Testis (tissue), 3 donors: ENCODE results near the gene OXCT1. TPM values are rescaled to one million over a fixed set of nuclear protein-coding genes. Genes with fewer than 3 reads are reported as not detected.

Source experiments
- DNase-seq: peaks from one replicate; pipeline ENCODE4 v3.0.0-alpha.2; 2019
- H3K27ac ChIP-seq, 2 donors: fragments of 200-600 bp; sonication (generic); one replicate each; pipeline ENCODE4 v1.5.1; 2019
- H3K27me3 ChIP-seq: fragments of 200-600 bp; sonication (generic); one replicate; pipeline ENCODE4 v1.5.1; 2019
- H3K36me3 ChIP-seq: fragments of 200-600 bp; sonication (generic); one replicate; pipeline ENCODE4 v1.5.1; 2017; ENCODE audit warnings: low read depth; ENCODE audit errors: missing control alignments
- H3K4me1 ChIP-seq: fragments of 200-600 bp; sonication (generic); one replicate; pipeline ENCODE4 v1.5.1; 2019
- H3K4me3 ChIP-seq, 2 donors: fragments of 200-600 bp; sonication (generic); one replicate each; pipeline ENCODE4 v1.5.1; 2017 to 2019
- H3K9me3 ChIP-seq: fragments of 200-600 bp; sonication (generic); one replicate; pipeline ENCODE4 v1.5.1; 2017
- POLR2A ChIP-seq: fragments of 450-650 bp; IDR thresholded peaks from one replicate; pipeline ENCODE4 v1.6.1; 2017; ENCODE audit warnings: antibody characterized with exemption, mild to moderate bottlenecking, moderate library complexity
- WGBS, 2 donors: methylation state at CpG; one replicate each; pipeline ENCODE4 v1.1.5; 2018; 5-methylcytosine and 5-hydroxymethylcytosine counted together
- intact Hi-C: fragments of 100-400 bp; cut with DNase I; formaldehyde crosslinking; loops from one replicate; pipeline ENCODE4 v1.15.1; 2023; ENCODE audit warnings: low total_unique reads
- polyA plus RNA-seq: library from polyadenylated mRNA; stranded (reverse); fragments of 350-450 nt; fragmentation: Illumina TruSeq; extraction: RNeasy Lipid Tissue Mini Kit (QIAGEN cat#74804); gene quantifications from one replicate; pipeline ENCODE4 v1.2.3, GENCODE V29; 2014; ENCODE audit warnings: low read depth, low replicate concordance; ENCODE audit not compliant: insufficient read depth
- total RNA-seq, 2 donors: library from RNA; depleted of rRNA; stranded (reverse); fragments of >200 nt; gene quantifications; one replicate each; pipeline ENCODE4 v1.2.3, GENCODE V29; 2016
- TF ChIP-seq, protein P1 (sequence below), 3 experiments: fragments of 450-650 bp in 2 of 3; fragments of 200-600 bp in 1 of 3; sonication (generic) in 1 of 3; IDR thresholded peaks; one replicate each; pipeline ENCODE4 v1.5.1; 2016 to 2019; ENCODE audit warnings: antibody characterized with exemption in 3 of 3, mild to moderate bottlenecking in 2 of 3, moderate library complexity in 1 of 3

Gene OXCT1
- total and polyA plus RNA-seq, 3 donors from 2014 or later = 11.7 to 22.7 (median 16.5) TPM

DNA sequence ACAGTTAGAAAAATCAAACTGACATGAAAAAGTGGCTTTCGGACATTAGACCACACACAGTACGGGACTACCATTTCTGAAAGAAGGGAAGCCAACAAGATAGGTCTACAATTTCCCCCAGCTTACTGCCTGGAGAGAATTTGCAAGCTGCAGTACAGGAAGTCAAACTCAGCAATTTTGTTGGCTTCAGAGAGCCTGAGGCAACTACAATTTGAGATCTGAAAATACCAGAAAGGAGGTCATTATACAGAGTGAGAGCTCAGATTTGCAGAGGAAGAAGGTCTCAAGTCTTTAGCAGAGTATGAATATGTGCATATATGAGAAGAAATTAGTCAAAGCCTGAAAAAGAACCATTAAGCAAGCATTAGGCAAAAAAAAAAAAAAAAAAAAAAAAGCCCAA lies 83.0 kb downstream of the OXCT1 start:
- Histone ChIP-seq H3K9me3 (no peaks in the 10 kb centered on the region), H3K4me3 (no peak overlapping the region), H3K27me3 (no peaks in the 10 kb centered on the region), H3K4me1 (no peaks in the 10 kb centered on the region), H3K36me3 (no peaks in the 10 kb centered on the region), H3K27ac (no peak overlapping the region)
- no peak for DNase-seq
- WGBS, 2 donors = 77% methylated on average over 2 of the region's 2 CpGs
- intact Hi-C loops = no loop called here
- no peak for TF ChIP-seq POLR2A
- TF ChIP-seq, protein P1, sequence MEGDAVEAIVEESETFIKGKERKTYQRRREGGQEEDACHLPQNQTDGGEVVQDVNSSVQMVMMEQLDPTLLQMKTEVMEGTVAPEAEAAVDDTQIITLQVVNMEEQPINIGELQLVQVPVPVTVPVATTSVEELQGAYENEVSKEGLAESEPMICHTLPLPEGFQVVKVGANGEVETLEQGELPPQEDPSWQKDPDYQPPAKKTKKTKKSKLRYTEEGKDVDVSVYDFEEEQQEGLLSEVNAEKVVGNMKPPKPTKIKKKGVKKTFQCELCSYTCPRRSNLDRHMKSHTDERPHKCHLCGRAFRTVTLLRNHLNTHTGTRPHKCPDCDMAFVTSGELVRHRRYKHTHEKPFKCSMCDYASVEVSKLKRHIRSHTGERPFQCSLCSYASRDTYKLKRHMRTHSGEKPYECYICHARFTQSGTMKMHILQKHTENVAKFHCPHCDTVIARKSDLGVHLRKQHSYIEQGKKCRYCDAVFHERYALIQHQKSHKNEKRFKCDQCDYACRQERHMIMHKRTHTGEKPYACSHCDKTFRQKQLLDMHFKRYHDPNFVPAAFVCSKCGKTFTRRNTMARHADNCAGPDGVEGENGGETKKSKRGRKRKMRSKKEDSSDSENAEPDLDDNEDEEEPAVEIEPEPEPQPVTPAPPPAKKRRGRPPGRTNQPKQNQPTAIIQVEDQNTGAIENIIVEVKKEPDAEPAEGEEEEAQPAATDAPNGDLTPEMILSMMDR (IDR thresholded peaks at IDR 0.05) = no peak

DNA sequence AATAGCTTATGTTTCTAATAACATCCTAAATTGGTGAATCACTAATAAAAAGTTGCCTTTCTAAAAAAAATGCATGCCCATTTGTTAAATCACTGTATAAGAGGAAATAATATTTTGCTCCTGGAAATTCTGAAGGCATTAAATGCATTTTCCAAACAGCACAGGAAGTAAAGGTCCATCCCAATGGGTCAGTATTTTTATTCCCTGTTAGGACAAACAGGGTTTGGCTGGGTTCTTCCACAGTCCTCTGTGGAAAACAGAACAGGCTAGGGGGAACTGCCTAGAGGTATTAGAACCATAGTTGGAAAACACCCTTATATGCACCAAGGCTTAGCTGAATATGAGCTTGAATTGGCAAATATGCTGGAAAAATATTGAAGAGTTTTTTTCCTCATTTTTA lies 85.2 kb downstream of the OXCT1 start:
- no peaks in the 10 kb centered on the region for H3K36me3 ChIP-seq
- H3K4me3 ChIP-seq = no peak overlapping the region
- TF ChIP-seq POLR2A = no peak
- TF ChIP-seq, protein P1 (IDR thresholded peaks at IDR 0.05) = no peak
- no peaks in the 10 kb centered on the region for H3K9me3 ChIP-seq
- DNase-seq = no peak
- no peaks in the 10 kb centered on the region for H3K27me3 ChIP-seq
- no peaks in the 10 kb centered on the region for H3K4me1 ChIP-seq
- intact Hi-C loops = no loop called here
- no peak overlapping the region for H3K27ac ChIP-seq

DNA sequence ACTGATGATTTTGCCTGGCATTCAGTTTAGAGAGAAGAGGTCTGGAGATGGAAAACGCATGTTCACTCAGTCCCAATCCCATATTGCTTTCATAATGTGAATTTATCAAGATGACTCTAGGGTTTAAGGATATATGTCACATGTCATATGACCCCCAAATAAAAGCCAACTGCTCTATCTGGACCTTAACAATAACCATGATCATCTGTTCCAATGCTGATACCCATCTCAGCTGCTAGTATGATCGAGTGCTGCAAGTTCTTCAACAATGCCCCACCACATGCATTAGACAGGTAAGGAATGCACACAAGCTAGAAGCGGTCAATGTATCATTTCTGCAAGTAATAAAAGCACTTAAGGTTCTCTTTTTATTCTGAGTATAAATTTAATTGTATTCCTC lies 91.8 kb downstream of the OXCT1 start:
- H3K27ac ChIP-seq = no peak overlapping the region
- WGBS, 2 donors = 94% methylated on average over 3 of the region's 3 CpGs
- H3K4me3 ChIP-seq = no peak overlapping the region
- no peaks in the 10 kb centered on the region for H3K27me3 ChIP-seq
- no peaks in the 10 kb centered on the region for H3K9me3 ChIP-seq
- H3K4me1 ChIP-seq = no peaks in the 10 kb centered on the region
- intact Hi-C loops = no loop called here
- DNase-seq = no peak
- TF ChIP-seq POLR2A = no peak
- TF ChIP-seq, protein P1 (IDR thresholded peaks at IDR 0.05) = no peak
- H3K36me3 ChIP-seq = no peaks in the 10 kb centered on the region

DNA sequence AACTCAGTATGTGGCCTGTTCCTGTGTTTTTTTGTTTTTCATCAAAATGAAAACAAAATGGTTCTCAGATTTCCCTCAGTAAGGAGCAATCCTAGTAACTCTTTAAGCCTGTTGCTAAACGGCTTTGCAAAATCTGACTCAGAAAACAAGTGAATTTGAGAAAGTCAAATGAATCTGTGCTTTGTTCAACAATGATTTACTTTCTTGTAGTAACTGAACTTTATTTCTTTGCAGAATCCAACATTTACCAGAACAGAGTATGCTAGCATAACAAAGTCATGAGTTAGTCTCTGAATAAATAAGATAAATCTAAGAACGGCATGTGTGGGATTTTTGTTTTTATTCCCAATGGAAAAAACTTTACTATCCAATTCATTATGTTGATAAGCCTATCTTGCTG lies 93.8 kb downstream of the OXCT1 start:
- no peak overlapping the region for H3K4me3 ChIP-seq
- H3K36me3 ChIP-seq = no peaks in the 10 kb centered on the region
- no peak overlapping the region for H3K27ac ChIP-seq
- intact Hi-C loops = no loop called here
- DNase-seq = no peak
- no peaks in the 10 kb centered on the region for H3K27me3 ChIP-seq
- H3K4me1 ChIP-seq = no peaks in the 10 kb centered on the region
- WGBS, 2 donors = 58 to 63% methylated on average over 2 of the region's 2 CpGs
- no peaks in the 10 kb centered on the region for H3K9me3 ChIP-seq
- TF ChIP-seq, protein P1 (IDR thresholded peaks at IDR 0.05) = no peak
- TF ChIP-seq POLR2A = no peak

DNA sequence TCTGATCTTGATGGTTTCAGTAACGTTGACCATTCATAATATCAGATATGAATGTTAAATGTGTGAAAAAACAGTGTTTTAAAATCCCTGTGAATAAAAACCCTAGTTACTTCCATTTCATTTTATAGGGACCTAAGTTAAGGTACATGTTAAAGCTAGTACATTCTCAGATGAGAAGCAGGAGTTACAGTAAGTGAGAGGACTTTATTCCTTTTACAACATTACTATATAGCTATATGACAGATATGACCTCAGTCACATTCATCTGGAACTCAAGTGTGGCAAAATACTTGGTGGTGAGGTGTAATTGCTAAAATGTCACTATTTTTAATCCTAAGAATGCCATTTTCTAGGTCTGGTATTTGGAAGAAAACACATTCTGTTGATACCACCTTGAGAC lies 96.4 kb downstream of the OXCT1 start:
- Histone ChIP-seq H3K4me3 (no peak overlapping the region), H3K27ac (no peak overlapping the region), H3K36me3 (no peaks in the 10 kb centered on the region), H3K4me1 (no peaks in the 10 kb centered on the region), H3K9me3 (no peaks in the 10 kb centered on the region), H3K27me3 (no peaks in the 10 kb centered on the region)
- TF ChIP-seq, protein P1 (IDR thresholded peaks at IDR 0.05) = no peak
- no peak for TF ChIP-seq POLR2A
- intact Hi-C loops = no loop called here
- 91 to 95% methylated on average over 1 of the region's 1 CpG for WGBS, 2 donors
- no peak for DNase-seq
